HG03432 (cell line): ENCODE measurements around the gene COL13A1.

Source experiments
- ATAC-seq: cut with Tn5 transposase; IDR thresholded peaks from one replicate; pipeline ENCODE4 v1.9.1; 2021; ENCODE audit warnings: mild to moderate bottlenecking, moderate library complexity; ENCODE audit not compliant: unreplicated experiment

The COL13A1 gene

GRCh38 chr10:69939481-69939880 is 137.8 kb downstream of the COL13A1 start:
- ATAC-seq = no peak

- ATAC-seq = no peak
Observed at GRCh38 chr10:69941730-69942129, 140.0 kb downstream of the COL13A1 start.

- ATAC-seq = no peak
Observed at GRCh38 chr10:69943292-69943820, 141.7 kb downstream of the COL13A1 start.

- ATAC-seq = no peak
Observed at GRCh38 chr10:69944761-69945160, 143.1 kb downstream of the COL13A1 start.

GRCh38 chr10:69948261-69948660 is 146.6 kb downstream of the COL13A1 start:
- ATAC-seq = no peak

- no peak for ATAC-seq
Observed at GRCh38 chr10:69949770-69950169, 148.1 kb downstream of the COL13A1 start.

- no peak for ATAC-seq
Observed at GRCh38 chr10:69951658-69952057, 150.0 kb downstream of the COL13A1 start.

GRCh38 chr10:69952069-69952800 is 150.5 kb downstream of the COL13A1 start:
- ATAC-seq = peak; percentile 43

GRCh38 chr10:69952821-69953221 is 151.1 kb downstream of the COL13A1 start:
- ATAC-seq = no peak

GRCh38 chr10:69953851-69954250 is 152.1 kb downstream of the COL13A1 start:
- peak; percentile 31 for ATAC-seq

GRCh38 chr10:69955211-69955805 is 153.6 kb downstream of the COL13A1 start:
- ATAC-seq = no peak

GRCh38 chr10:69955897-69956740 is 154.4 kb downstream of the COL13A1 start:
- ATAC-seq = no peak

- no peak for ATAC-seq
Observed at GRCh38 chr10:69956741-69957230, 155.1 kb downstream of the COL13A1 start.

GRCh38 chr10:69957241-69957885 is 155.7 kb downstream of the COL13A1 start:
- no peak for ATAC-seq

- ATAC-seq = no peak
Observed at GRCh38 chr10:69957886-69958555, 156.3 kb downstream of the COL13A1 start.

GRCh38 chr10:69958556-69958902 is 156.8 kb downstream of the COL13A1 start:
- no peak for ATAC-seq

- ATAC-seq = no peak
Observed at GRCh38 chr10:69959911-69960310, 158.2 kb downstream of the COL13A1 start.

- no peak for ATAC-seq
Observed at GRCh38 chr10:69960606-69960987, 158.9 kb downstream of the COL13A1 start.

- ATAC-seq = no peak
Observed at GRCh38 chr10:69960988-69961880, 159.5 kb downstream of the COL13A1 start.
